ENCODE measurements around the gene ADAM17. TPM values are rescaled to one million over a fixed set of nuclear protein-coding genes. Genes with fewer than 3 reads are reported as not detected.

ADAM17 gene
- total RNA-seq, 1 experiment from 2014 or later, result 50.0 TPM

GRCh38 chr2:9472511-9472910, 83.1 kb downstream of the ADAM17 start:
- Histone ChIP-seq H3K36me3 (ENCODE audit: control insufficient read depth, insufficient read depth, low read length) (peaks cover 2% of the 10 kb centered on the region; the same call in 1 of the 2 replicates), H3K27ac (ENCODE audit: low read length) (no peak overlapping the region)
- no TSS peak for BruUV-seq (replicated peaks)

GRCh38 chr2:9471206-9471605, 84.4 kb downstream of the ADAM17 start:
- Histone ChIP-seq H3K27me3 (ENCODE audit: control insufficient read depth, insufficient read depth, low read length) (no peaks in the 10 kb centered on the region), H3K36me3 (ENCODE audit: control insufficient read depth, insufficient read depth, low read length) (no peaks in the 10 kb centered on the region), H3K4me3 (ENCODE audit: low read depth in 2 of 2, low read length in 2 of 2) (no peak overlapping the region), H3K27ac (ENCODE audit: low read length) (no peak overlapping the region), H3K4me1 (ENCODE audit: control insufficient read depth, insufficient read depth, low read length) (peaks cover 15% of the 10 kb centered on the region), H3K9me3 (ENCODE audit: control insufficient read depth, insufficient read depth, low read depth, low read length) (no peaks in the 10 kb centered on the region)
- DNase-seq (ENCODE audit: low read depth, low spot score) (no peak), ATAC-seq (no peak)
- ChIA-PET POLR2A (no interaction called here), CTCF (no interaction called here)
- no peak for TF ChIP-seq REST (IDR thresholded peaks at IDR 0.05; ENCODE audit: insufficient read depth in 1 of 2, low read depth in 2 of 2, low read length in 1 of 2)
- TF ChIP-seq, protein P1, sequence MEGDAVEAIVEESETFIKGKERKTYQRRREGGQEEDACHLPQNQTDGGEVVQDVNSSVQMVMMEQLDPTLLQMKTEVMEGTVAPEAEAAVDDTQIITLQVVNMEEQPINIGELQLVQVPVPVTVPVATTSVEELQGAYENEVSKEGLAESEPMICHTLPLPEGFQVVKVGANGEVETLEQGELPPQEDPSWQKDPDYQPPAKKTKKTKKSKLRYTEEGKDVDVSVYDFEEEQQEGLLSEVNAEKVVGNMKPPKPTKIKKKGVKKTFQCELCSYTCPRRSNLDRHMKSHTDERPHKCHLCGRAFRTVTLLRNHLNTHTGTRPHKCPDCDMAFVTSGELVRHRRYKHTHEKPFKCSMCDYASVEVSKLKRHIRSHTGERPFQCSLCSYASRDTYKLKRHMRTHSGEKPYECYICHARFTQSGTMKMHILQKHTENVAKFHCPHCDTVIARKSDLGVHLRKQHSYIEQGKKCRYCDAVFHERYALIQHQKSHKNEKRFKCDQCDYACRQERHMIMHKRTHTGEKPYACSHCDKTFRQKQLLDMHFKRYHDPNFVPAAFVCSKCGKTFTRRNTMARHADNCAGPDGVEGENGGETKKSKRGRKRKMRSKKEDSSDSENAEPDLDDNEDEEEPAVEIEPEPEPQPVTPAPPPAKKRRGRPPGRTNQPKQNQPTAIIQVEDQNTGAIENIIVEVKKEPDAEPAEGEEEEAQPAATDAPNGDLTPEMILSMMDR (IDR thresholded peaks at IDR 0.05), result no peak
- TF ChIP-seq TCF7L2 (IDR thresholded peaks at IDR 0.05; ENCODE audit: low read depth, low read length), result no peak
- TF ChIP-seq SIN3A (IDR thresholded peaks at IDR 0.05; ENCODE audit: borderline replicate concordance, insufficient read depth, low read depth, low read length), result no peak
- no TSS peak for BruUV-seq (replicated peaks)
- intact Hi-C loops (cut with micrococcal nuclease; ENCODE audit: unreplicated experiment), result no loop called here
- in situ Hi-C loops (cut with HindIII; ENCODE audit: low pct_unique_long_range_greater_than_20kb, low sequenced_read_pairs), result no loop called here

More at GRCh38 chr2:9472511-9472910, 83.1 kb downstream of the ADAM17 start:
- POLR2A ChIA-PET, result no interaction called here
- Histone ChIP-seq H3K27me3 (ENCODE audit: control insufficient read depth, insufficient read depth, low read length) (no peaks in the 10 kb centered on the region), H3K4me1 (ENCODE audit: control insufficient read depth, insufficient read depth, low read length) (peaks cover 17% of the 10 kb centered on the region), H3K4me3 (ENCODE audit: low read depth in 2 of 2, low read length in 2 of 2) (no peak overlapping the region), H3K9me3 (ENCODE audit: control insufficient read depth, insufficient read depth, low read depth, low read length) (no peaks in the 10 kb centered on the region)
- DNase-seq (ENCODE audit: low read depth, low spot score) (no peak), ATAC-seq (no peak)
- CTCF ChIA-PET, result no interaction called here
- intact Hi-C loops (cut with micrococcal nuclease; ENCODE audit: unreplicated experiment), result no loop called here
- in situ Hi-C loops (cut with HindIII; ENCODE audit: low pct_unique_long_range_greater_than_20kb, low sequenced_read_pairs), result no loop called here
- TF ChIP-seq SIN3A (IDR thresholded peaks at IDR 0.05; ENCODE audit: borderline replicate concordance, insufficient read depth, low read depth, low read length) (no peak), TCF7L2 (IDR thresholded peaks at IDR 0.05; ENCODE audit: low read depth, low read length) (no peak), REST (IDR thresholded peaks at IDR 0.05; ENCODE audit: insufficient read depth in 1 of 2, low read depth in 2 of 2, low read length in 1 of 2) (no peak), POLR2AphosphoS5 (IDR thresholded peaks at IDR 0.05; ENCODE audit: low read depth, low read length) (no peak)
- TF ChIP-seq, protein P1 (IDR thresholded peaks at IDR 0.05), result no peak

Measured in Panc1 (cell line).